K562 (cell line): ENCODE results near the gene KNL1. TPM values are rescaled to one million over a fixed set of nuclear protein-coding genes. Genes with fewer than 3 reads are reported as not detected.
A peak's percentile ranks its signal among the peaks of the same experiment; 100 is the strongest.

Source experiments
- ARID2 ChIP-seq: fragments of 450-650 bp; IDR thresholded peaks from 2 replicates; pipeline ENCODE4 v1.6.1; 2017; ENCODE audit warnings: antibody characterized with exemption, mild to moderate bottlenecking
- CHD2 ChIP-seq: IDR thresholded peaks from 2 replicates; pipeline ENCODE4 v1.6.1; 2011; ENCODE audit warnings: low read depth, low read length
- COPS2 ChIP-seq: fragments of 450-650 bp; conservative IDR thresholded peaks from 2 replicates; pipeline ENCODE4 v1.6.1; 2016; ENCODE audit warnings: mild to moderate bottlenecking, moderate library complexity
- FIP1L1 ChIP-seq: fragments of 200-400 bp; formaldehyde crosslinking; IDR thresholded peaks from 2 replicates; pipeline ENCODE4 v1.6.1; 2018; ENCODE audit warnings: mild to moderate bottlenecking, low read depth, low read length; ENCODE audit not compliant: poor library complexity, severe bottlenecking
- HCFC1 ChIP-seq: IDR thresholded peaks from 2 replicates; pipeline ENCODE4 v1.6.1; 2012; ENCODE audit warnings: low read depth, low read length, improper control_type of control experiment
- JUND ChIP-seq, 2 experiments: IDR thresholded peaks; 2 replicates in 1 of 2; 3 replicates in 1 of 2; pipeline ENCODE4 v1.6.1; 2011; ENCODE audit warnings: borderline replicate concordance in 2 of 2, low read depth in 2 of 2, low read length in 2 of 2, improper control_type of control experiment in 1 of 2, missing biosample characterization in 1 of 2, missing genetic modification characterization in 1 of 2, missing genetic modification reagents in 1 of 2
- RAD21 ChIP-seq, 2 experiments: fragments of 250-450 bp in 1 of 2; fragments of 450-650 bp in 1 of 2; sonication (Bioruptor Pico) in 1 of 2; formaldehyde crosslinking in 1 of 2; IDR thresholded peaks in 1 of 2; conservative IDR thresholded peaks in 1 of 2; 2 replicates each; pipeline versions ENCODE4 v1.4.0 to v1.8.0; 2020 to 2022; ENCODE audit warnings: mild to moderate bottlenecking in 2 of 2, moderate library complexity in 1 of 2
- SIN3B ChIP-seq: fragments of 450-650 bp; IDR thresholded peaks from 2 replicates; pipeline ENCODE4 v1.6.1; 2017; ENCODE audit warnings: low read depth, mild to moderate bottlenecking, moderate library complexity
- SP1 ChIP-seq: sonication (generic); formaldehyde crosslinking; IDR thresholded peaks from 2 replicates; pipeline ENCODE4 v1.8.1; 2022; ENCODE audit warnings: mild to moderate bottlenecking, missing genetic modification reagents
- TEAD4 ChIP-seq, 2 experiments: sonication (generic) in 1 of 2; formaldehyde crosslinking in 1 of 2; IDR thresholded peaks; 2 replicates each; pipeline versions ENCODE4 v1.6.1 to v1.8.0; 2012 to 2022; ENCODE audit warnings: borderline replicate concordance in 1 of 2, inconsistent platforms in 1 of 2, low read length in 1 of 2, mild to moderate bottlenecking in 1 of 2, missing genetic modification reagents in 1 of 2
- ZEB2 ChIP-seq: fragments of 450-650 bp; IDR thresholded peaks from 2 replicates; pipeline ENCODE4 v1.6.1; 2016
- ZFP36 ChIP-seq: fragments of 150-350 bp; IDR thresholded peaks from 2 replicates; pipeline ENCODE4 v1.6.1; 2018; ENCODE audit warnings: low read length, low read depth; ENCODE audit not compliant: partially characterized antibody
- polyA plus RNA-seq, 8 experiments: library from polyadenylated mRNA; depleted of rRNA in 4 of 8; stranded (reverse) in 5 of 8; unstranded in 3 of 8; fragments of >200 nt; fragmentation: Nextera tagmentation in 2 of 8; fragmentation: Illumina TruSeq in 1 of 8; extraction: Ambion mirVana in 2 of 8; extraction: Trizol in 1 of 8; gene quantifications; 2 replicates each; pipeline versions ENCODE4 v1.2.1 to v1.2.3, GENCODE V29; 2011 to 2014; ENCODE audit warnings: inconsistent platforms in 1 of 8, missing spikeins in 1 of 8
- total RNA-seq, 7 experiments: library from RNA; depleted of rRNA in 6 of 7; stranded (reverse); fragments of >200 nt in 6 of 7; fragmentation: Illumina TruSeq in 2 of 7; extraction: Trizol in 2 of 7; gene quantifications; 2 replicates each; pipeline versions ENCODE4 v1.2.1 to v1.2.3, GENCODE V29; 2011 to 2021; ENCODE audit warnings: low replicate concordance in 1 of 7
- TF ChIP-seq, protein P1 (sequence below): sonication (generic); formaldehyde crosslinking; IDR thresholded peaks from 2 replicates; pipeline ENCODE4 v1.8.1; 2023; ENCODE audit warnings: mild to moderate bottlenecking, missing genetic modification reagents, moderate library complexity
- TF ChIP-seq, protein P2 (sequence below): IDR thresholded peaks from 2 replicates; pipeline ENCODE4 v1.6.1; 2011; ENCODE audit not compliant: insufficient read length; ENCODE audit errors: extremely low read depth
- TF ChIP-seq, protein P3 (sequence below): sonication (generic); formaldehyde crosslinking; IDR thresholded peaks from 2 replicates; pipeline ENCODE4 v1.8.0; 2022; ENCODE audit warnings: missing genetic modification reagents, mild to moderate bottlenecking, moderate library complexity, borderline replicate concordance
- TF ChIP-seq, protein P4 (sequence below), 2 experiments: fragments of 450-650 bp; conservative IDR thresholded peaks; 2 replicates each; pipeline ENCODE4 v1.6.1; 2017; ENCODE audit warnings: mild to moderate bottlenecking in 2 of 2, moderate library complexity in 2 of 2
- TF ChIP-seq, protein P5 (sequence below): fragments of 450-650 bp; conservative IDR thresholded peaks from 2 replicates; pipeline ENCODE4 v1.6.1; 2016; ENCODE audit warnings: missing genetic modification characterization, low read depth, mild to moderate bottlenecking, missing compliant biosample characterization, moderate library complexity
- TF ChIP-seq, protein P6 (sequence below): fragments of 250-450 bp; sonication (Bioruptor Pico); IDR thresholded peaks from 2 replicates; pipeline ENCODE4 v1.5.1; 2021; ENCODE audit warnings: mild to moderate bottlenecking

The KNL1 gene
- total and polyA plus RNA-seq, 9 of the 15 experiments (the other 6 are each of a cell fraction or from before 2014, with no cell fraction given): 14.5 to 65.4 (median 34.6) TPM

DNA sequence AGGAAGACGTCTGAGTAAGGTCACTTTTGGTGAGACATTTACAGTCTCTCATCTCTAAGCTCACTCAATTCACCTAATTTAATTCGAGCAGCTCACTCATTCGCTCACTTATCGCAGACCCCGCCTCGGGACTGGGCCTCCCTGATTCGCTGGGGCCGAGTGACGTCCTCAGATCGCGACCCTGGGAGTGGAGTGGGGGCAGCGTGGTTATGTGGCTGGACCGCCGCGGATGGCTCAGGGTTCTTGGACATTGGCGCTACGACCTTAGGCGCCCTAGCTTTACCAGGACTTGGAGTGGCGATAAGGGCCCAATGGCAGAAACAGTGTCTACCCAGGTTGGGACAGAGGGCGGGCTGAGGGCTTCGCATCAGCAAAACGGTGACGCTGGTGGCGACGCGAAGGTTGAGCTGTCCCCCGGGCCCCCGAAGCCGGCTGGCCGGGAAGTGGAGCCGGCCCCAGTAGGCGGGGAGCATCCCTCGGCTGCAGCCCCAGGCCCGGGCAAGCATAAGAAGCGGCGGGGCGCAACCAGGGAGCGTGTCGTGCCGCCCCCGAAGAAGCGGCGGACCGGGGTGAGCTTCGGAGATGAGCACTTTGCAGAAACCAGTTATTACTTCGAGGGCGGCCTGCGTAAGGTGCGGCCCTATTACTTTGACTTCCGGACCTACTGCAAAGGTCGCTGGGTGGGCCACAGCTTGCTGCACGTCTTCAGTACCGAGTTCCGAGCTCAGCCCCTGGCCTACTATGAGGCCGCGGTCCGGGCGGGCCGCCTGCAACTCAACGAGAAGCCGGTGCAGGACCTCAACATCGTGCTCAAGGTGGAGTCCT lies 24.7 kb upstream of the KNL1 start, which contains the start of gene RPUSD2 (continued):
- TF ChIP-seq, protein P1, sequence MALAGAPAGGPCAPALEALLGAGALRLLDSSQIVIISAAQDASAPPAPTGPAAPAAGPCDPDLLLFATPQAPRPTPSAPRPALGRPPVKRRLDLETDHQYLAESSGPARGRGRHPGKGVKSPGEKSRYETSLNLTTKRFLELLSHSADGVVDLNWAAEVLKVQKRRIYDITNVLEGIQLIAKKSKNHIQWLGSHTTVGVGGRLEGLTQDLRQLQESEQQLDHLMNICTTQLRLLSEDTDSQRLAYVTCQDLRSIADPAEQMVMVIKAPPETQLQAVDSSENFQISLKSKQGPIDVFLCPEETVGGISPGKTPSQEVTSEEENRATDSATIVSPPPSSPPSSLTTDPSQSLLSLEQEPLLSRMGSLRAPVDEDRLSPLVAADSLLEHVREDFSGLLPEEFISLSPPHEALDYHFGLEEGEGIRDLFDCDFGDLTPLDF (CRISPR knock-in tag): peak; percentile 86
- TF ChIP-seq ARID2: no peak
- peak; percentile 67 for TF ChIP-seq FIP1L1
- no peak for TF ChIP-seq ZEB2
- TF ChIP-seq ZFP36: no peak
- TF ChIP-seq SP1: peak; percentile 57; the same call in 1 of the 2 replicates
- TF ChIP-seq, protein P2, sequence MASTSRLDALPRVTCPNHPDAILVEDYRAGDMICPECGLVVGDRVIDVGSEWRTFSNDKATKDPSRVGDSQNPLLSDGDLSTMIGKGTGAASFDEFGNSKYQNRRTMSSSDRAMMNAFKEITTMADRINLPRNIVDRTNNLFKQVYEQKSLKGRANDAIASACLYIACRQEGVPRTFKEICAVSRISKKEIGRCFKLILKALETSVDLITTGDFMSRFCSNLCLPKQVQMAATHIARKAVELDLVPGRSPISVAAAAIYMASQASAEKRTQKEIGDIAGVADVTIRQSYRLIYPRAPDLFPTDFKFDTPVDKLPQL: no peak
- no peak for TF ChIP-seq TEAD4 (IDR thresholded peaks at IDR 0.05; ENCODE audit: low read length)
- 0 out of 2 replicates have a peak, but pooled peaks have one; percentile 17 for TF ChIP-seq TEAD4 (CRISPR knock-in tag; IDR thresholded peaks at IDR 0.05; ENCODE audit: borderline replicate concordance)
- peak; percentile 82 for TF ChIP-seq HCFC1
- TF ChIP-seq, protein P3, sequence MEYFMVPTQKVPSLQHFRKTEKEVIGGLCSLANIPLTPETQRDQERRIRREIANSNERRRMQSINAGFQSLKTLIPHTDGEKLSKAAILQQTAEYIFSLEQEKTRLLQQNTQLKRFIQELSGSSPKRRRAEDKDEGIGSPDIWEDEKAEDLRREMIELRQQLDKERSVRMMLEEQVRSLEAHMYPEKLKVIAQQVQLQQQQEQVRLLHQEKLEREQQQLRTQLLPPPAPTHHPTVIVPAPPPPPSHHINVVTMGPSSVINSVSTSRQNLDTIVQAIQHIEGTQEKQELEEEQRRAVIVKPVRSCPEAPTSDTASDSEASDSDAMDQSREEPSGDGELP: peak; percentile 72; the same call in 1 of the 2 replicates
- TF ChIP-seq, protein P4, sequence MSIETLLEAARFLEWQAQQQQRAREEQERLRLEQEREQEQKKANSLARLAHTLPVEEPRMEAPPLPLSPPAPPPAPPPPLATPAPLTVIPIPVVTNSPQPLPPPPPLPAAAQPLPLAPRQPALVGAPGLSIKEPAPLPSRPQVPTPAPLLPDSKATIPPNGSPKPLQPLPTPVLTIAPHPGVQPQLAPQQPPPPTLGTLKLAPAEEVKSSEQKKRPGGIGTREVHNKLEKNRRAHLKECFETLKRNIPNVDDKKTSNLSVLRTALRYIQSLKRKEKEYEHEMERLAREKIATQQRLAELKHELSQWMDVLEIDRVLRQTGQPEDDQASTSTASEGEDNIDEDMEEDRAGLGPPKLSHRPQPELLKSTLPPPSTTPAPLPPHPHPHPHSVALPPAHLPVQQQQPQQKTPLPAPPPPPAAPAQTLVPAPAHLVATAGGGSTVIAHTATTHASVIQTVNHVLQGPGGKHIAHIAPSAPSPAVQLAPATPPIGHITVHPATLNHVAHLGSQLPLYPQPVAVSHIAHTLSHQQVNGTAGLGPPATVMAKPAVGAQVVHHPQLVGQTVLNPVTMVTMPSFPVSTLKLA (conservative IDR thresholded peaks at IDR 0.05): peak; percentile 93 to 97
- TF ChIP-seq JUND (IDR thresholded peaks at IDR 0.05; ENCODE audit: borderline replicate concordance, low read depth, low read length): peak; percentile 59; the same call in 1 of the 2 replicates
- TF ChIP-seq JUND (tag; IDR thresholded peaks at IDR 0.05; ENCODE audit: borderline replicate concordance, low read depth, low read length): no peak
- TF ChIP-seq, protein P5, sequence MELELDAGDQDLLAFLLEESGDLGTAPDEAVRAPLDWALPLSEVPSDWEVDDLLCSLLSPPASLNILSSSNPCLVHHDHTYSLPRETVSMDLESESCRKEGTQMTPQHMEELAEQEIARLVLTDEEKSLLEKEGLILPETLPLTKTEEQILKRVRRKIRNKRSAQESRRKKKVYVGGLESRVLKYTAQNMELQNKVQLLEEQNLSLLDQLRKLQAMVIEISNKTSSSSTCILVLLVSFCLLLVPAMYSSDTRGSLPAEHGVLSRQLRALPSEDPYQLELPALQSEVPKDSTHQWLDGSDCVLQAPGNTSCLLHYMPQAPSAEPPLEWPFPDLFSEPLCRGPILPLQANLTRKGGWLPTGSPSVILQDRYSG (tag): no peak
- TF ChIP-seq COPS2: no peak
- no peak for TF ChIP-seq RAD21 (CRISPR knock-in tag; conservative IDR thresholded peaks at IDR 0.05 in 1 of 2, IDR thresholded peaks at IDR 0.05 in 1 of 2)
- TF ChIP-seq, protein P6, sequence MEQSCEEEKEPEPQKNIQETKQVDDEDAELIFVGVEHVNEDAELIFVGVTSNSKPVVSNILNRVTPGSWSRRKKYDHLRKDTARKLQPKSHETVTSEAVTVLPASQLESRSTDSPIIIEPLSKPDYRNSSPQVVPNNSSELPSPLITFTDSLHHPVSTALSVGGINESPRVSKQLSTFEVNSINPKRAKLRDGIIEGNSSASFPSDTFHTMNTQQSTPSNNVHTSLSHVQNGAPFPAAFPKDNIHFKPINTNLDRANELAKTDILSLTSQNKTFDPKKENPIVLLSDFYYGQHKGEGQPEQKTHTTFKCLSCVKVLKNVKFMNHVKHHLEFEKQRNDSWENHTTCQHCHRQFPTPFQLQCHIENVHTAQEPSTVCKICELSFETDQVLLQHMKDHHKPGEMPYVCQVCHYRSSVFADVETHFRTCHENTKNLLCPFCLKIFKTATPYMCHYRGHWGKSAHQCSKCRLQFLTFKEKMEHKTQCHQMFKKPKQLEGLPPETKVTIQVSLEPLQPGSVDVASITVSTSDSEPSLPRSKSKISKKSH (CRISPR knock-in tag): no peak
- peak; percentile 53 for TF ChIP-seq CHD2
- TF ChIP-seq SIN3B: peak; percentile 92
